Thymus (tissue), 11 donors: Measurements from ENCODE around the gene GABPB1. TPM values are rescaled to one million over a fixed set of nuclear protein-coding genes. Genes with fewer than 3 reads are reported as not detected.

ENCODE experiments used
- DNase-seq, 9 donors: peaks; one replicate each; pipeline ENCODE4 v3.0.0-alpha.2; 2013; ENCODE audit warnings: low spot score in 9 of 9, low read depth in 6 of 9, missing footprints in 1 of 9
- H3K27ac ChIP-seq, 2 donors: one replicate each; pipeline ENCODE4 v1.5.1; 2013; ENCODE audit warnings: control low read depth in 1 of 2, low read depth in 1 of 2, low read length in 1 of 2, mild to moderate bottlenecking in 1 of 2, moderate library complexity in 1 of 2
- H3K27me3 ChIP-seq, 2 donors: one replicate each; pipeline ENCODE4 v1.5.1; 2013; ENCODE audit warnings: low read length in 1 of 2; ENCODE audit not compliant: control insufficient read depth in 2 of 2, insufficient read depth in 1 of 2
- H3K36me3 ChIP-seq, 2 donors: one replicate each; pipeline ENCODE4 v1.5.1; 2013; ENCODE audit warnings: low read length in 1 of 2, mild to moderate bottlenecking in 1 of 2, moderate library complexity in 1 of 2; ENCODE audit not compliant: control insufficient read depth in 2 of 2, insufficient read depth in 2 of 2
- H3K4me1 ChIP-seq, 2 donors: one replicate each; pipeline ENCODE4 v1.5.1; 2013; ENCODE audit warnings: low read length in 2 of 2; ENCODE audit not compliant: control insufficient read depth in 2 of 2, insufficient read depth in 2 of 2
- H3K4me3 ChIP-seq, 2 donors: one replicate each; pipeline ENCODE4 v1.5.1; 2013; ENCODE audit warnings: low read length in 2 of 2, control low read depth in 1 of 2, mild to moderate bottlenecking in 1 of 2
- H3K9me3 ChIP-seq, 2 donors: one replicate each; pipeline ENCODE4 v1.5.1; 2013; ENCODE audit warnings: low read length in 1 of 2, mild to moderate bottlenecking in 1 of 2; ENCODE audit not compliant: control insufficient read depth in 2 of 2, insufficient read depth in 1 of 2
- WGBS: extraction: QIAGEN DNeasy Blood & Tissue Kit; methylation state at CpG from one replicate; pipeline ENCODE4 v1.1.7; 2013; 5-methylcytosine and 5-hydroxymethylcytosine counted together
- polyA plus RNA-seq: library from polyadenylated mRNA; stranded (reverse); fragments of 200-250 nt; gene quantifications from one replicate; pipeline ENCODE4 v1.2.3, GENCODE V29; 2013
- total RNA-seq: library from RNA; stranded (reverse); fragments of 120-200 nt; gene quantifications from one replicate; pipeline ENCODE4 v1.2.4, GENCODE V29; 2013
- donor health status: healthy.

GABPB1 gene
- total and polyA plus RNA-seq, 2 donors: 26.5 to 49.5 TPM

- Histone ChIP-seq H3K27ac (no peak overlapping the region), H3K4me3 (no peak overlapping the region), H3K27me3 (no peaks in the 10 kb centered on the region), H3K9me3 (peaks cover 0 to 2% of the 10 kb centered on the region in 2 donors), H3K4me1 (no peaks in the 10 kb centered on the region), H3K36me3 (peaks cover 35% of the 10 kb centered on the region in 2 donors)
- 94% methylated on average over 1 of the region's 1 CpG for WGBS
- no peak for DNase-seq
Measured at GRCh38 chr15:50304836-50305235, 50.2 kb downstream of the GABPB1 start.

DNA sequence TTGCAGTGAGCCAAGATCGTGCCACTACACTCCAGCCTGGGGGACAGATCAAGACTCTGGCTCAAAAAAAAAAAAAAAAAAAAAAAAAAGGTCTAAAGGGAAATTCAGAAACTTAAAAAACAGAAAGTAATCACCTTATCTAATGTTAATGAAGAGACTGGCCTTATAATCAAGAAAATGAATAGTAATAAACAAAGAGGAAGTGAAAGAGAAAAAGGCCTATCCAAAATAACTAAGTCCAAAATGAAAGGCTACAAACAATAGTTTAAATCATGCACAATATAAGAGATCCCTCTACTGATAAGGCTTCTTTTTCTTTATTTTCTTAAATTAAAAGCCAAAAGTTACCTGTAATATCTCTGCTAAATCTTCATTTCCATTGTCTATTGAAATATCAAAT is 52.4 kb downstream of the GABPB1 start:
- no peaks in the 10 kb centered on the region for H3K9me3 ChIP-seq
- H3K4me3 ChIP-seq: no peak overlapping the region
- no peaks in the 10 kb centered on the region for H3K27me3 ChIP-seq
- no peaks in the 10 kb centered on the region for H3K4me1 ChIP-seq
- peaks cover 35 to 44% of the 10 kb centered on the region in 2 donors for H3K36me3 ChIP-seq
- 97% methylated on average over 1 of the region's 1 CpG for WGBS
- no peak overlapping the region for H3K27ac ChIP-seq
- DNase-seq: no peak

DNA sequence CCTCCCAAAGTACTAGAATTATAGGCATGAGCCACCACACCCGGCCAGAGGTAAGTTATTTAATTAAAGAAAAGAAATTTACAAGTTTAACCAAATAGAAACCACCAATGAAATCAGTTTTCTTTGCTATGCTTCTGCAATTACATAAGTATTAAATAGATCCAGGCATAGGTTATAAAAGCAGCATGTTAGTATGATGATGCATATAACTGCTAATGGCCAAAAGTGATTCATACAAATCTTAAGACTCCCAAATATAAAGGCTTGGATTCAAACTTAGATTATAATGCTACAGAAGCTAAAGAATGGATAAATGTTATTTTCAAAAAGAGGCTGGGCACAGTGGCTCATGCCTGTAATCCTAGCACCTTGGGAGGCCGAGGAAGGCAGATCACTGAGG is 56.7 kb downstream of the GABPB1 start:
- Histone ChIP-seq H3K9me3 (no peaks in the 10 kb centered on the region), H3K27me3 (no peaks in the 10 kb centered on the region), H3K4me3 (no peak overlapping the region), H3K4me1 (no peaks in the 10 kb centered on the region), H3K36me3 (peaks cover 26 to 36% of the 10 kb centered on the region in 2 donors), H3K27ac (no peak overlapping the region)
- no peak for DNase-seq
- 100% methylated on average over 2 of the region's 2 CpGs for WGBS

- peaks cover 16 to 23% of the 10 kb centered on the region in 2 donors for H3K36me3 ChIP-seq
- 96% methylated on average over 1 of the region's 1 CpG for WGBS
Measured at GRCh38 chr15:50295966-50296365, 59.0 kb downstream of the GABPB1 start.

DNA sequence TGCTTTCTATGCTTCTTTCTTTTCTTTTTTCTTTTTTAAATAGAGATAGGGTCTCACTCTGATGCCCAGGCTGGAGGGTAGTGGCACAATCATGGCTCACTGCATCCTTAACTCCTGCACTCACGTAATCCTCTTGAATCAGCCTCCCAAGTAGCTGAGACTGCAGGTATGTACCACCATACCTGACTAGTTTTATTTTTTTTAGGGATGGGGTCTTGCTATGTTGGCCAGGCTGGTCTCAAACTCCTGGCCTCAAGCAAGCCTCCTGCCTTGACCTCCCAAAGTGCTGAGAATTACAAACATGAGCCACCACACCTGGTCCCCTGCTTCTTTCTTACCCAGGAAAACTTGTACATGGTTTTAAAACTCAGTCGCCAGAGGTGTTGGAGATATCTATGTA is 65.2 kb downstream of the GABPB1 start:
- H3K27me3 ChIP-seq: no peaks in the 10 kb centered on the region
- H3K9me3 ChIP-seq: no peaks in the 10 kb centered on the region
- no peaks in the 10 kb centered on the region for H3K4me1 ChIP-seq
- H3K4me3 ChIP-seq: no peak overlapping the region
- H3K36me3 ChIP-seq: peaks cover 21 to 38% of the 10 kb centered on the region in 2 donors
- no peak overlapping the region for H3K27ac ChIP-seq
- DNase-seq: no peak
- over 99% methylated on average over 2 of the region's 2 CpGs for WGBS

More at GRCh38 chr15:50295966-50296365, 59.0 kb downstream of the GABPB1 start:
- Histone ChIP-seq H3K27me3 (no peaks in the 10 kb centered on the region), H3K27ac (no peak overlapping the region), H3K4me1 (no peaks in the 10 kb centered on the region), H3K9me3 (no peaks in the 10 kb centered on the region), H3K4me3 (no peak overlapping the region)
- no peak for DNase-seq

GRCh38 chr15:50287324-50288116 is 67.5 kb downstream of the GABPB1 start:
- 98% methylated on average over 6 of the region's 6 CpGs for WGBS
- Histone ChIP-seq H3K36me3 (peaks cover 21 to 46% of the 10 kb centered on the region in 2 donors), H3K4me1 (no peaks in the 10 kb centered on the region), H3K4me3 (no peak overlapping the region), H3K27me3 (no peaks in the 10 kb centered on the region), H3K27ac (no peak overlapping the region), H3K9me3 (no peaks in the 10 kb centered on the region)
- no peak for DNase-seq

- Histone ChIP-seq H3K9me3 (no peaks in the 10 kb centered on the region), H3K27ac (no peak overlapping the region), H3K36me3 (peaks cover 0 to 21% of the 10 kb centered on the region in 2 donors), H3K4me1 (no peaks in the 10 kb centered on the region), H3K27me3 (no peaks in the 10 kb centered on the region), H3K4me3 (no peak overlapping the region)
- DNase-seq: no peak
- WGBS: 79% methylated on average over 5 of the region's 5 CpGs
Measured at GRCh38 chr15:50281427-50281826, 73.6 kb downstream of the GABPB1 start.

GRCh38 chr15:50280271-50280670 is 74.7 kb downstream of the GABPB1 start:
- Histone ChIP-seq H3K4me1 (no peaks in the 10 kb centered on the region), H3K27ac (no peak overlapping the region), H3K9me3 (no peaks in the 10 kb centered on the region), H3K36me3 (peaks cover 0 to 18% of the 10 kb centered on the region in 2 donors), H3K4me3 (no peak overlapping the region), H3K27me3 (no peaks in the 10 kb centered on the region)
- WGBS: 98% methylated on average over 3 of the region's 3 CpGs
- DNase-seq: no peak

GRCh38 chr15:50278496-50278895 is 76.5 kb downstream of the GABPB1 start:
- Histone ChIP-seq H3K4me3 (no peak overlapping the region), H3K36me3 (peaks cover 0 to 7% of the 10 kb centered on the region in 2 donors), H3K4me1 (no peaks in the 10 kb centered on the region), H3K9me3 (no peaks in the 10 kb centered on the region), H3K27ac (no peak overlapping the region), H3K27me3 (no peaks in the 10 kb centered on the region)
- WGBS: 88% methylated on average over 4 of the region's 4 CpGs
- DNase-seq: no peak
